Cardiac fibroblast (primary cell): ENCODE measurements around the gene ROBO3.
A peak's percentile ranks its signal among the peaks of the same experiment; 100 is the strongest.

Experiments
- DNase-seq, 2 donors: peaks; one replicate each; pipeline versions ENCODE4 v3.0.0 to v3.0.0-alpha.2; 2010; ENCODE audit warnings: low read depth in 2 of 2
- H3K4me3 ChIP-seq, 2 donors: replicated peaks in 1 of 2; 1 replicate in 1 of 2; 2 replicates in 1 of 2; pipeline ENCODE4 v1.5.1; 2011; ENCODE audit warnings: low read depth in 2 of 2, low read length in 2 of 2, mild to moderate bottlenecking in 2 of 2, moderate library complexity in 1 of 2
- CTCF ChIP-seq: IDR thresholded peaks from one replicate; pipeline ENCODE4 v1.5.1; 2011; ENCODE audit warnings: low read depth, mild to moderate bottlenecking, low read length, inconsistent platforms

Gene ROBO3

GRCh38 chr11:124863137-124863825 is 2.0 kb upstream of the ROBO3 start:
- no peak for TF ChIP-seq CTCF
- peak overlapping the region; percentile 24 to 31 for H3K4me3 ChIP-seq

DNA sequence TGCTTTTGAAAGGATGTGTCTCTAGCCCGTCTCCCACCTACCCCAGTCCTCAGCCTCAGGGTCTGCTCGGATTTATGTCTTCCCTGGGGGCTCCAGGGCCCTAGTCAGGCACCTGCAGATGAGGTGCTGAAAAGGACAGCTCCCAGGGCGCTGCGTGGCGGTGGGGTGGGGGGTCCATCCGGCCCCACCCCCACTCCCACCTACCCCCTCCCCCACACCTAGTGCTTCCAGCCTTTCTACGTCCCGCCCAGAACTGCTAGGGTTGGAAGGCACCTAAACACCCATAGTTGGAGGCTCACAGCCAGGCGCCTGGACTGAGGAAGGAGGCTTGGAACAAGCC is 1.4 kb upstream of the ROBO3 start:
- no peak overlapping the region for H3K4me3 ChIP-seq
- TF ChIP-seq CTCF = no peak
- no peak for DNase-seq

More at GRCh38 chr11:124863137-124863825, 2.0 kb upstream of the ROBO3 start:
- peak; percentile 39 to 50 for DNase-seq

DNA sequence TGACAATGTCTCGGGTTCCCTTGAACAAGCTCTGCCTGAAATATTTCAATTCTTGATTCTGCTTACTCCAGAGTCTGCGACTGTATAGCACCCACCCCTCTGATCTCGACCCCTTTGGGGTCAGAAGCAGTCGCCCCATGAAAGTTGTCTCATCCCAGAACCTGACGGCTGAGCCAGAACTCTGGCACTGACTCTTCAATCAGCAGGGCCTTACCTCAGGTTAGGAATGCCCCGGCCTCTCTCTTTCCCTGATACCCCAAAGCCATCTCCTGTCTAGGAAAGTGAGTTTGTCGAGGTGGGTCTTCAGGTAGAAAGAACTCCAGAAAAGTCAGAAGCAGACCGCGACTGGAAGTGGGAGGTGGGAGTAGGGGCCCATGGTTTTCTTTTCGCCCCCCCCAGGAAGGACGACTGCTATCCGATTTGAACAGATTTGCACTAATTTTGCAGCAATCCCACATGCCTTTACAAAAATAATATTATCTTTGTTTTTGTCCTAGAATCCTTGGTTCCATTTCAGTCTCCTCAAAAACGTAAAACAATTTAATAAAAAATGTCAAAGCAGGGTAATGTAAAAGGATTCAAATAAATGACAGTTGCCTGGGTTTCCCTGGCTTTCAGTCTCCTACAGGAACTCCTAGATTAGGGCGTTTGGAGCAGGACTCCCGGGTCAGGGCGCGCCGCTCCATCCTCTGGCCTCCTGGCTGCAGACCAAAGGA is 898 bp upstream of the ROBO3 start:
- TF ChIP-seq CTCF = no peak
- no peak overlapping the region for H3K4me3 ChIP-seq
- no peak for DNase-seq

GRCh38 chr11:124864892-124865180 is 396 bp upstream of the ROBO3 start:
- no peak overlapping the region for H3K4me3 ChIP-seq

GRCh38 chr11:124865902-124866851 is 945 bp downstream of the ROBO3 start:
- TF ChIP-seq CTCF = peak; percentile 57
- peak; percentile 38 to 41 for DNase-seq
- H3K4me3 ChIP-seq = peak overlapping the region; percentile 24 to 30

More at GRCh38 chr11:124864892-124865180, 396 bp upstream of the ROBO3 start:
- TF ChIP-seq CTCF = no peak
- DNase-seq = no peak

DNA sequence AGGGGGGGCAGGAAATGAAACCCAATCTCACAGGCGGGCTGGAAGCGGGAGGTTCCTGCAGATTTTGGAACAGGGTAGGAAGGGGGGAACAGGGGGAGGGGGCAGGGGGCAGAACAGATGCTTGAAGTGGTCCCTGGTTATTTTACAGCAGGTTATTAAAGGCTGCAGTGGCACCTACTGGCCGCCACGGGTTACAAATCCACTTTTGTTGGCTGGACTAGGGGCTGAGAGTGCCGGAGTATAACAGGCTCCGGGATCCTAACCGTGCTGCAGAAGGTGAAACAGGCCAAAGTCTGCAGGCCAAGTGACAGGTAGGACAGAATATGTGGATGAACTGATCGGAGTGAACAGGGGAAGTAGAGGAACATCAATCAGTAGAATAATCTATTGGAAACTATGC is 2.5 kb downstream of the ROBO3 start:
- TF ChIP-seq CTCF = peak; percentile 55
- H3K4me3 ChIP-seq = no peak overlapping the region
- DNase-seq = peak; percentile 49 to 51
